CD4-positive, CD25-positive, alpha-beta regulatory T cell (primary cell): ENCODE results near the gene MRFAP1. TPM values are rescaled to one million over a fixed set of nuclear protein-coding genes. Genes with fewer than 3 reads are reported as not detected.

Experiments used
- polyA plus RNA-seq, 4 donors: library from polyadenylated mRNA; unstranded; fragments of 300-500 nt; fragmentation: Illumina TruSeq; gene quantifications; one replicate each; pipeline ENCODE4 v1.2.3, GENCODE V29; 2021
- total RNA-seq: library from RNA; stranded (reverse); gene quantifications from one replicate; pipeline ENCODE4 v1.2.3, GENCODE V29; 2022

Gene MRFAP1
- total and polyA plus RNA-seq, 5 donors from 2014 or later = 148 to 202 (median 186) TPM

Other genes with a start within 250 kb of the MRFAP1 start
- gene PPP2R2C, start 168.1 kb upstream of the MRFAP1 start, total RNA-seq = not detected
- not detected for gene PPP2R2C, start 168.1 kb upstream of the MRFAP1 start, polyA plus RNA-seq
- 43.8 TPM for gene MAN2B2, start 65.5 kb upstream of the MRFAP1 start, total RNA-seq
- 10 to 100 TPM; 15.6 to 26.1 (median 20.1) TPM for gene MAN2B2, start 65.5 kb upstream of the MRFAP1 start, polyA plus RNA-seq
- gene S100P, start 53.2 kb downstream of the MRFAP1 start, total RNA-seq = not detected
- 1 to 10 TPM in 3 of 4 donors, not detected in 1; 1.2 to 4.1 (median 1.5) TPM for gene S100P, start 53.2 kb downstream of the MRFAP1 start, polyA plus RNA-seq
- 32.6 TPM for gene MRFAP1L1, start 69.2 kb downstream of the MRFAP1 start, total RNA-seq
- 100 to 1,000 TPM; 139 to 156 (median 150) TPM for gene MRFAP1L1, start 69.2 kb downstream of the MRFAP1 start, polyA plus RNA-seq
- 27.5 TPM for gene BLOC1S4, start 75.5 kb downstream of the MRFAP1 start, total RNA-seq
- 100 to 1,000 TPM in 1 of 4 donors, 10 to 100 TPM in 3; 81.1 to 103 (median 94.8) TPM for gene BLOC1S4, start 75.5 kb downstream of the MRFAP1 start, polyA plus RNA-seq
- gene KIAA0232, start 142.0 kb downstream of the MRFAP1 start, total RNA-seq = 25.3 TPM
- gene KIAA0232, start 142.0 kb downstream of the MRFAP1 start, polyA plus RNA-seq = 10 to 100 TPM in 2 of 4 donors, 1 to 10 TPM in 2; 5.6 to 16.7 (median 10.8) TPM